HepG2 (cell line): ENCODE data around the gene HS3ST3B1. TPM values are rescaled to one million over a fixed set of nuclear protein-coding genes. Genes with fewer than 3 reads are reported as not detected.

Source experiments
- ARID4A ChIP-seq: sonication (generic); formaldehyde crosslinking; IDR thresholded peaks from 2 replicates; pipeline ENCODE4 v1.5.0; 2020; ENCODE audit warnings: mild to moderate bottlenecking, missing genetic modification reagents, borderline replicate concordance
- ARNTL ChIP-seq: sonication (generic); formaldehyde crosslinking; IDR thresholded peaks from 2 replicates; pipeline ENCODE4 v1.4.0; 2020; ENCODE audit warnings: mild to moderate bottlenecking, missing genetic modification reagents
- CBX5 ChIP-seq: sonication (generic); formaldehyde crosslinking; IDR thresholded peaks from 2 replicates; pipeline ENCODE4 v1.4.0; 2020; ENCODE audit warnings: missing genetic modification reagents, borderline replicate concordance
- DDIT3 ChIP-seq: sonication (generic); formaldehyde crosslinking; IDR thresholded peaks from 2 replicates; pipeline ENCODE4 v1.4.0; 2020; ENCODE audit warnings: mild to moderate bottlenecking, missing genetic modification reagents
- ESRRA ChIP-seq: sonication (generic); formaldehyde crosslinking; IDR thresholded peaks from 2 replicates; pipeline ENCODE4 v1.5.1; 2020; ENCODE audit warnings: mild to moderate bottlenecking, low read depth, missing genetic modification reagents
- ETV5 ChIP-seq: IDR thresholded peaks from 2 replicates; pipeline ENCODE4 v1.6.1; 2018; ENCODE audit warnings: missing biosample characterization, missing genetic modification reagents, inconsistent platforms, borderline replicate concordance
- GABPA ChIP-seq, 2 experiments: IDR thresholded peaks; 2 replicates each; pipeline ENCODE4 v1.6.1; 2011 to 2016; ENCODE audit warnings: low read depth in 2 of 2, low read length in 1 of 2, missing biosample characterization in 1 of 2, missing genetic modification characterization in 1 of 2
- GABPB1 ChIP-seq: IDR thresholded peaks from 2 replicates; pipeline ENCODE4 v1.6.1; 2016; ENCODE audit warnings: mild to moderate bottlenecking, missing genetic modification reagents, moderate library complexity, missing compliant biosample characterization
- GATAD1 ChIP-seq: IDR thresholded peaks from 2 replicates; pipeline ENCODE4 v1.6.1; 2016; ENCODE audit warnings: missing genetic modification reagents, missing compliant biosample characterization
- GLI4 ChIP-seq: sonication (generic); formaldehyde crosslinking; IDR thresholded peaks from 2 replicates; pipeline ENCODE4 v1.5.1; 2020; ENCODE audit warnings: missing genetic modification reagents, mild to moderate bottlenecking, moderate library complexity, borderline replicate concordance
- JUN ChIP-seq: sonication (generic); formaldehyde crosslinking; IDR thresholded peaks from 2 replicates; pipeline ENCODE4 v1.4.0; 2020; ENCODE audit warnings: mild to moderate bottlenecking, missing genetic modification reagents
- KMT2B ChIP-seq: IDR thresholded peaks from 2 replicates; pipeline ENCODE4 v1.6.1; 2016; ENCODE audit warnings: missing genetic modification reagents, missing compliant biosample characterization
- MYPOP ChIP-seq: sonication (generic); formaldehyde crosslinking; IDR thresholded peaks from 2 replicates; pipeline ENCODE4 v1.8.1; 2023; ENCODE audit warnings: mild to moderate bottlenecking, moderate library complexity, missing genetic modification reagents
- PCBP1 ChIP-seq: fragments of 200-400 bp; formaldehyde crosslinking; IDR thresholded peaks from 2 replicates; pipeline ENCODE4 v1.6.1; 2017; ENCODE audit warnings: mild to moderate bottlenecking, low read depth, low read length, borderline replicate concordance
- PHF8 ChIP-seq: sonication (generic); formaldehyde crosslinking; IDR thresholded peaks from 2 replicates; pipeline ENCODE4 v1.5.0; 2020; ENCODE audit warnings: missing genetic modification reagents
- SALL1 ChIP-seq: sonication (generic); formaldehyde crosslinking; IDR thresholded peaks from 2 replicates; pipeline ENCODE4 v1.8.0; 2022; ENCODE audit warnings: mild to moderate bottlenecking, missing genetic modification reagents
- SCMH1 ChIP-seq: sonication (generic); formaldehyde crosslinking; IDR thresholded peaks from 2 replicates; pipeline ENCODE4 v1.9.0; 2021; ENCODE audit warnings: missing genetic modification reagents, mild to moderate bottlenecking, borderline replicate concordance
- TAF1 ChIP-seq: sonication (generic); formaldehyde crosslinking; IDR thresholded peaks from 2 replicates; pipeline ENCODE4 v1.4.0; 2020; ENCODE audit warnings: missing genetic modification reagents
- XRCC5 ChIP-seq: fragments of 200-400 bp; formaldehyde crosslinking; optimal IDR thresholded peaks from 2 replicates; pipeline ENCODE3; 2017; ENCODE audit warnings: mild to moderate bottlenecking, low read length
- ZBTB8A ChIP-seq: sonication (generic); formaldehyde crosslinking; IDR thresholded peaks from 2 replicates; pipeline ENCODE4 v1.4.0; 2020; ENCODE audit warnings: mild to moderate bottlenecking, low read depth, missing genetic modification reagents, borderline replicate concordance
- ZNF331 ChIP-seq: sonication (generic); formaldehyde crosslinking; IDR thresholded peaks from 2 replicates; pipeline ENCODE4 v1.4.0; 2020; ENCODE audit warnings: missing genetic modification reagents
- ZNF616 ChIP-seq: sonication (generic); formaldehyde crosslinking; IDR thresholded peaks from 2 replicates; pipeline ENCODE4 v1.5.0; 2020; ENCODE audit warnings: low read depth, mild to moderate bottlenecking, missing genetic modification reagents
- ZNF747 ChIP-seq: sonication (generic); formaldehyde crosslinking; IDR thresholded peaks from 2 replicates; pipeline ENCODE4 v1.8.1; 2023; ENCODE audit warnings: missing genetic modification reagents, mild to moderate bottlenecking, borderline replicate concordance
- ZNF776 ChIP-seq: sonication (generic); formaldehyde crosslinking; IDR thresholded peaks from 2 replicates; pipeline ENCODE4 v1.4.0; 2020; ENCODE audit warnings: mild to moderate bottlenecking, missing genetic modification reagents
- ZNF777 ChIP-seq: sonication (generic); formaldehyde crosslinking; IDR thresholded peaks from 2 replicates; pipeline ENCODE4 v1.4.0; 2020; ENCODE audit warnings: missing genetic modification reagents
- polyA plus RNA-seq, 8 experiments: library from polyadenylated mRNA; depleted of rRNA in 3 of 8; stranded (reverse) in 7 of 8; unstranded in 1 of 8; fragments of >200 nt; fragmentation: Illumina TruSeq in 4 of 8; extraction: Trizol in 4 of 8; gene quantifications; 2 replicates each; pipeline versions ENCODE4 v1.2.1 to v1.2.3, GENCODE V29; 2011 to 2016; ENCODE audit warnings: low read depth in 4 of 8, missing spikeins in 1 of 8, mixed read lengths in 1 of 8; ENCODE audit not compliant: insufficient read depth in 1 of 8
- total RNA-seq, 5 experiments: library from RNA; depleted of rRNA; stranded (reverse); fragments of >200 nt; fragmentation: Illumina TruSeq; extraction: Trizol; gene quantifications; 2 replicates each; pipeline ENCODE4 v1.2.3, GENCODE V29; 2016; ENCODE audit warnings: low read depth in 1 of 5

The HS3ST3B1 gene
- total and polyA plus RNA-seq, 2 of the 13 experiments (the other 11 are each of a cell fraction or from before 2014, with no cell fraction given), result 15.7 to 39.5 TPM

GRCh38 chr17:14299280-14300141 is 1.4 kb upstream of the HS3ST3B1 start (continued):
- TF ChIP-seq KMT2B (CRISPR knock-in tag) (no peak; the same call in 1 of the 2 replicates), ZNF776 (CRISPR knock-in tag) (peak; percentile 65; the same call in 1 of the 2 replicates), PHF8 (CRISPR knock-in tag) (peak; percentile 60), GABPB1 (peak; percentile 84), TAF1 (peak; percentile 59), CBX5 (CRISPR knock-in tag) (no peak), PCBP1 (no peak), XRCC5 (peak; percentile 52), ESRRA (CRISPR knock-in tag) (0 out of 2 replicates have a peak, but pooled peaks have one; percentile 32), ZNF747 (no peak), MYPOP (CRISPR knock-in tag) (peak; percentile 71; the same call in 1 of the 2 replicates), ZNF777 (CRISPR knock-in tag) (peak; percentile 87), SALL1 (CRISPR knock-in tag) (peak; percentile 77; the same call in 1 of the 2 replicates), ZNF331 (CRISPR knock-in tag) (peak; percentile 34; the same call in 1 of the 2 replicates), GABPA (IDR thresholded peaks at IDR 0.05; ENCODE audit: low read depth, low read length) (peak; percentile 59), GABPA (CRISPR knock-in tag; IDR thresholded peaks at IDR 0.05; ENCODE audit: low read depth) (peak; percentile 83), ZBTB8A (CRISPR knock-in tag) (no peak), ARNTL (CRISPR knock-in tag) (no peak), JUN (CRISPR knock-in tag) (peak; percentile 42; the same call in 1 of the 2 replicates), ETV5 (CRISPR knock-in tag) (peak; percentile 70; the same call in 1 of the 2 replicates), GATAD1 (CRISPR knock-in tag) (peak; percentile 59; the same call in 1 of the 2 replicates), ARID4A (peak; percentile 55; the same call in 1 of the 2 replicates), SCMH1 (no peak), ZNF616 (peak; percentile 36; the same call in 1 of the 2 replicates), DDIT3 (CRISPR knock-in tag) (no peak), GLI4 (CRISPR knock-in tag) (no peak)
